Erythroblast (primary cell): ENCODE data around the gene GRB7.

Experiments
- GATA1 ChIP-seq: IDR thresholded peaks from 2 replicates; pipeline ENCODE4 v1.6.1; 2011; ENCODE audit warnings: low read depth, mild to moderate bottlenecking, control low read depth, low read length, moderate library complexity
- POLR2A ChIP-seq: IDR thresholded peaks from 2 replicates; pipeline ENCODE4 v1.6.1; 2011; ENCODE audit warnings: mild to moderate bottlenecking, low read length

- no peak for TF ChIP-seq POLR2A
- TF ChIP-seq GATA1 = no peak
These were observed 41.0 kb upstream of the GRB7 start for GRCh38 chr17:39696731-39697130.
